PC-9 (cell line): ENCODE results near the gene BRD8. TPM values are rescaled to one million over a fixed set of nuclear protein-coding genes. Genes with fewer than 3 reads are reported as not detected.

Experiments
- BruUV-seq: library from RNA; stranded (reverse); fragments of 400-500 nt; replicated peaks from 2 replicates; lab custom pipeline; 2021; lab: Mats Ljungman, UMichigan
- CTCF ChIA-PET: fragments of 300-600 bp; sonication (Branson Sonifier 250); formaldehyde crosslinking; loops from one replicate; lab custom pipeline; 2022; ENCODE audit warnings: antibody characterized with exemption; lab: Charles Lee
- POLR2A ChIA-PET: fragments of 300-600 bp; sonication (Branson Sonifier 250); formaldehyde crosslinking; loops from one replicate; lab custom pipeline; 2022; ENCODE audit warnings: antibody characterized with exemption; ENCODE audit not compliant: unreplicated experiment; lab: Charles Lee
- DNase-seq, 2 experiments: peaks; one replicate each; pipeline versions ENCODE4 v3.0.0 to v3.0.0-alpha.2; 2015 to 2022; ENCODE audit warnings: mixed read lengths in 1 of 2
- H2AFZ ChIP-seq: fragments of 200-600 bp; sonication (generic); 2 replicates; pipeline ENCODE4 v1.8.1; 2017; ENCODE audit warnings: antibody characterized with exemption
- H3F3A ChIP-seq: fragments of 200-600 bp; sonication (generic); 2 replicates; pipeline ENCODE4 v1.8.1; 2017; ENCODE audit warnings: antibody characterized with exemption, mild to moderate bottlenecking, low read depth; ENCODE audit not compliant: insufficient read depth
- H3K27ac ChIP-seq: fragments of 200-600 bp; sonication (generic); 2 replicates; pipeline ENCODE4 v1.6.1; 2016; ENCODE audit warnings: mixed run types
- H3K27me3 ChIP-seq: fragments of 200-600 bp; sonication (generic); 2 replicates; pipeline ENCODE4 v1.6.1; 2016; ENCODE audit warnings: low read depth, mixed run types; ENCODE audit not compliant: insufficient read depth
- H3K36me3 ChIP-seq: fragments of 200-600 bp; sonication (generic); 2 replicates; pipeline ENCODE4 v1.6.1; 2016; ENCODE audit warnings: low read depth, mixed run types
- H3K4me1 ChIP-seq: fragments of 200-600 bp; sonication (generic); replicated peaks from 2 replicates; pipeline ENCODE4 v1.6.1; 2016; ENCODE audit warnings: mixed run types; ENCODE audit not compliant: insufficient read depth
- H3K4me2 ChIP-seq: fragments of 200-600 bp; sonication (generic); 2 replicates; pipeline ENCODE4 v1.6.1; 2017; ENCODE audit warnings: mixed run types
- H3K4me3 ChIP-seq: fragments of 200-600 bp; sonication (generic); 2 replicates; pipeline ENCODE4 v1.6.1; 2016; ENCODE audit warnings: mixed run types
- H3K79me2 ChIP-seq: fragments of 200-600 bp; sonication (generic); 2 replicates; pipeline ENCODE4 v1.6.1; 2017; ENCODE audit warnings: low read depth, mixed run types
- H3K9me2 ChIP-seq: fragments of 200-600 bp; sonication (generic); 2 replicates; pipeline ENCODE4 v1.8.1; 2017; ENCODE audit warnings: mild to moderate bottlenecking; ENCODE audit not compliant: insufficient read depth
- H3K9me3 ChIP-seq: fragments of 200-600 bp; sonication (generic); 2 replicates; pipeline ENCODE4 v1.8.1; 2016; ENCODE audit warnings: low read depth; ENCODE audit not compliant: insufficient read depth
- H4K20me1 ChIP-seq: fragments of 200-600 bp; sonication (generic); 2 replicates; pipeline ENCODE4 v1.8.1; 2017; ENCODE audit not compliant: insufficient read depth
- EZH2 ChIP-seq: fragments of 200-600 bp; sonication (generic); IDR thresholded peaks from 2 replicates; pipeline ENCODE4 v1.8.0; 2017; ENCODE audit warnings: antibody characterized with exemption, low read depth
- intact Hi-C: fragments of 100-400 bp; cut with micrococcal nuclease; formaldehyde crosslinking; loops from one replicate; pipeline ENCODE4 v1.10.0; 2022; ENCODE audit not compliant: unreplicated experiment
- total RNA-seq: library from RNA; stranded (reverse); gene quantifications from 2 replicates; pipeline ENCODE4 v1.2.3, GENCODE V29; 2021
- TF ChIP-seq, protein P1 (sequence below): fragments of 200-600 bp; sonication (generic); conservative IDR thresholded peaks from 2 replicates; pipeline ENCODE4 v1.6.1; 2017; ENCODE audit warnings: mixed run types, antibody characterized with exemption, mild to moderate bottlenecking, moderate library complexity

Gene BRD8
- total RNA-seq, 1 experiment from 2014 or later = 171 TPM

DNA sequence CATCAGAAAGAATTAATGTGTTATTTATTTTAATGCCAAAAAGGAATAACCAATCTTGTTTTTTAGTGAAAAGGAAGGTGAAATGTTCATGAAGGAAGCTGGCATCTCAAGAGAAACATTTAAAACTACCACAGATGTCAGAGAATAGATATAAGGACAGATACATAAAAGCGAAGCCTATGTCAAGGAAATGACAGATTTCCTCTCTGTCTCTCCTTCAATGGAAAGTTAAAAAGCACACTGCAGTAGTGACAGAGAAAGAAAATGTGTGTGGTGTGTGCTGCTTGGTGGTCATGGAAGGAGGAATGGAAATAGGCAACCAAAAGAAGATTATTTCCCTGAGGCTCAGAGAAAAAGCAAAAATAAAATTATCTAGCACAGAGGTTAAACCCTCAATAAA lies 85.4 kb downstream of the BRD8 start:
- no peaks in the 10 kb centered on the region for H3F3A ChIP-seq
- POLR2A ChIA-PET = no interaction called here

DNA sequence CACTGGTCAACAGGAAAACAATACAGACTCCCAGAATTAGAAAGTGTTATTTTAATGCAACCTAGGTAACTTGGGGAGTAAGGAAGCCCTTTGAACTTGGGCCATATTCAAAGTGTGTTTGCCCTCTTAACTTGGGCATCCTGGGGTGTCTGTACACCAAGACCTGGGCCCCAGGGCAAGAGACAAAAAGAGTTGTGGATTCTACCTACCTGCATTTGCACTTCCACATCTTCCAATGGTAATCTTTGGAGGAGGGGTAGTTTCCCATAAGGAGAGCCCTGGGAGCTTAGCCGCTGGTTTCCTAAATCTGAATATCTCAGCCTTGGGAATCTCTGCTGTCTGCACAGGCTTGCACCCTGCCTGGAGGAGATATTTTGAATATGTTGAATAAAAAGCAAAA lies 86.1 kb downstream of the BRD8 start:
- TF ChIP-seq EZH2 = no peak
- TF ChIP-seq, protein P1, sequence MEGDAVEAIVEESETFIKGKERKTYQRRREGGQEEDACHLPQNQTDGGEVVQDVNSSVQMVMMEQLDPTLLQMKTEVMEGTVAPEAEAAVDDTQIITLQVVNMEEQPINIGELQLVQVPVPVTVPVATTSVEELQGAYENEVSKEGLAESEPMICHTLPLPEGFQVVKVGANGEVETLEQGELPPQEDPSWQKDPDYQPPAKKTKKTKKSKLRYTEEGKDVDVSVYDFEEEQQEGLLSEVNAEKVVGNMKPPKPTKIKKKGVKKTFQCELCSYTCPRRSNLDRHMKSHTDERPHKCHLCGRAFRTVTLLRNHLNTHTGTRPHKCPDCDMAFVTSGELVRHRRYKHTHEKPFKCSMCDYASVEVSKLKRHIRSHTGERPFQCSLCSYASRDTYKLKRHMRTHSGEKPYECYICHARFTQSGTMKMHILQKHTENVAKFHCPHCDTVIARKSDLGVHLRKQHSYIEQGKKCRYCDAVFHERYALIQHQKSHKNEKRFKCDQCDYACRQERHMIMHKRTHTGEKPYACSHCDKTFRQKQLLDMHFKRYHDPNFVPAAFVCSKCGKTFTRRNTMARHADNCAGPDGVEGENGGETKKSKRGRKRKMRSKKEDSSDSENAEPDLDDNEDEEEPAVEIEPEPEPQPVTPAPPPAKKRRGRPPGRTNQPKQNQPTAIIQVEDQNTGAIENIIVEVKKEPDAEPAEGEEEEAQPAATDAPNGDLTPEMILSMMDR = no peak
- Histone ChIP-seq H3K4me3 (no peak overlapping the region), H3K27me3 (no peaks in the 10 kb centered on the region), H3K9me2 (no peaks in the 10 kb centered on the region), H3K79me2 (no peaks in the 10 kb centered on the region), H3K27ac (no peak overlapping the region), H3K9me3 (no peaks in the 10 kb centered on the region), H3F3A (no peaks in the 10 kb centered on the region), H3K4me1 (no peaks in the 10 kb centered on the region), H4K20me1 (no peaks in the 10 kb centered on the region), H2AFZ (no peak overlapping the region), H3K4me2 (no peak overlapping the region), H3K36me3 (no peaks in the 10 kb centered on the region)
- BruUV-seq = no TSS peak
- POLR2A ChIA-PET = no interaction called here
- intact Hi-C loops = no loop called here
- no peak for DNase-seq
- CTCF ChIA-PET = no interaction called here

More for the DNA sequence above, 85.4 kb downstream of the BRD8 start:
- Histone ChIP-seq H2AFZ (no peak overlapping the region), H3K4me2 (no peak overlapping the region), H3K36me3 (no peaks in the 10 kb centered on the region), H3K27ac (no peak overlapping the region), H3K27me3 (no peaks in the 10 kb centered on the region), H3K4me1 (no peaks in the 10 kb centered on the region), H3K79me2 (no peaks in the 10 kb centered on the region), H3K4me3 (no peak overlapping the region), H3K9me3 (no peaks in the 10 kb centered on the region), H3K9me2 (no peaks in the 10 kb centered on the region), H4K20me1 (no peaks in the 10 kb centered on the region)
- no peak for DNase-seq
- CTCF ChIA-PET = no interaction called here
- TF ChIP-seq, protein P1 = no peak
- intact Hi-C loops = no loop called here
- no TSS peak for BruUV-seq

DNA sequence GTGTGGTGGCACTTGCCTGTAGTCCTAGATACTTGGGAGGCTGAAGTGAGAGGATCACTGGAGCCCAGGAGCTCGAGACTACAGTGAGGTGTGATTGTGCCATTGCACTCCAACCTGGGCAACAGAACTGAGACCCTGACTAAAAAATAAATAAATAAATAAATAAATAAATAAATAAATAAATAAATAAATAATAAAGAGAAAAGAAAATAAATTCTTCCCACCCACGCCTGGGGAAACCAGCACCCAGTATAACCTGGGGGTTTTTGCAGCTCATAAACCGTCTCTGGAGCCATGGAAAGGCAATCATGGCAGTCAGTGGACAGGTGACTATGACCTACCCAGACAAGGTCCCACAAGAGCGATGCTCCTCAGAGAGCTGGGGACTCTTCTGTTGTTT lies 86.7 kb downstream of the BRD8 start:
- no peaks in the 10 kb centered on the region for H3K9me3 ChIP-seq
- H3K27me3 ChIP-seq = no peaks in the 10 kb centered on the region
- intact Hi-C loops = no loop called here
- no peak overlapping the region for H2AFZ ChIP-seq
- no peaks in the 10 kb centered on the region for H3F3A ChIP-seq
- no peaks in the 10 kb centered on the region for H3K4me1 ChIP-seq
- CTCF ChIA-PET = no interaction called here
- no peak overlapping the region for H3K27ac ChIP-seq
- no TSS peak for BruUV-seq
- DNase-seq = no peak
- H3K4me2 ChIP-seq = no peak overlapping the region
- no peaks in the 10 kb centered on the region for H3K79me2 ChIP-seq
- no peaks in the 10 kb centered on the region for H3K9me2 ChIP-seq
- no peak overlapping the region for H3K4me3 ChIP-seq
- H4K20me1 ChIP-seq = no peaks in the 10 kb centered on the region
- POLR2A ChIA-PET = interaction anchor here (0.7 kb wide), 1 partner anchor 260 kb away, joined by 3 read pairs; no protein-coding TSS in a partner anchor
- no peaks in the 10 kb centered on the region for H3K36me3 ChIP-seq
- no peak for TF ChIP-seq EZH2
- TF ChIP-seq, protein P1 = no peak

Other genes starting within 250 kb of the BRD8 start
- gene FAM13B, start 145.6 kb downstream of the BRD8 start, total RNA-seq = 23.8 and 25.1 TPM in 2 replicates
- gene WNT8A, start 94.6 kb downstream of the BRD8 start, total RNA-seq = 0.35 TPM in 1 of 2 replicates, not detected in the other
- gene NME5, start 39.2 kb downstream of the BRD8 start, total RNA-seq = 0.98 and 1.9 TPM in 2 replicates
- 63.6 and 88.6 TPM in 2 replicates for gene KIF20A, start 482 bp upstream of the BRD8 start, total RNA-seq
- gene CDC23, start 34.7 kb upstream of the BRD8 start, total RNA-seq = 40.5 and 42.4 TPM in 2 replicates
- gene GFRA3, start 96.0 kb upstream of the BRD8 start, total RNA-seq = 0.68 TPM in 1 of 2 replicates, not detected in the other
- gene CDC25C, start 153.2 kb upstream of the BRD8 start, total RNA-seq = 36.2 and 39.5 TPM in 2 replicates
- gene FAM53C, start 159.6 kb upstream of the BRD8 start, total RNA-seq = 46.6 and 65.1 TPM in 2 replicates
- 75.0 and 76.7 TPM in 2 replicates for gene KDM3B, start 174.1 kb upstream of the BRD8 start, total RNA-seq